NCI-H2107 treated with DMSO at 0.1 percent for 48 hours (cell line): ENCODE measurements around the gene UMODL1.

Experiments
- DNase-seq: peaks from one replicate; lab custom pipeline; 2025; ENCODE audit not compliant: unreplicated experiment; lab: John Stamatoyannopoulos, UW

The UMODL1 gene

GRCh38 chr21:42093186-42093585, 22.1 kb downstream of the UMODL1 start:
- no peak for DNase-seq

GRCh38 chr21:42093991-42094421, 22.9 kb downstream of the UMODL1 start:
- DNase-seq: no peak

- no peak for DNase-seq
Measured at GRCh38 chr21:42094811-42095210, 23.7 kb downstream of the UMODL1 start.

GRCh38 chr21:42095581-42095980, 24.5 kb downstream of the UMODL1 start:
- DNase-seq: no peak

GRCh38 chr21:42096566-42096965, 25.4 kb downstream of the UMODL1 start:
- no peak for DNase-seq

- no peak for DNase-seq
Measured at GRCh38 chr21:42097274-42097673, 26.2 kb downstream of the UMODL1 start.

- peak; percentile 52 for DNase-seq
Measured at GRCh38 chr21:42097860-42098454, 26.8 kb downstream of the UMODL1 start.

- no peak for DNase-seq
Measured at GRCh38 chr21:42098957-42099505, 27.9 kb downstream of the UMODL1 start.

- DNase-seq: no peak
Measured at GRCh38 chr21:42101246-42101645, 30.1 kb downstream of the UMODL1 start.

- DNase-seq: peak; percentile 41
Measured at GRCh38 chr21:42102076-42102475, 31.0 kb downstream of the UMODL1 start.

- no peak for DNase-seq
Measured at GRCh38 chr21:42102526-42102925, 31.4 kb downstream of the UMODL1 start.

- no peak for DNase-seq
Measured at GRCh38 chr21:42102991-42103390, 31.9 kb downstream of the UMODL1 start.

GRCh38 chr21:42103843-42104242, 32.7 kb downstream of the UMODL1 start:
- no peak for DNase-seq

GRCh38 chr21:42105476-42106315, 34.6 kb downstream of the UMODL1 start:
- no peak for DNase-seq

- no peak for DNase-seq
Measured at GRCh38 chr21:42106425-42106824, 35.3 kb downstream of the UMODL1 start.

GRCh38 chr21:42107177-42107880, 36.2 kb downstream of the UMODL1 start:
- DNase-seq: no peak

- DNase-seq: peak; percentile 60
Measured at GRCh38 chr21:42107881-42108553, 36.9 kb downstream of the UMODL1 start.

GRCh38 chr21:42108554-42109340, 37.6 kb downstream of the UMODL1 start:
- DNase-seq: no peak

GRCh38 chr21:42109473-42109872, 38.4 kb downstream of the UMODL1 start:
- no peak for DNase-seq

GRCh38 chr21:42109873-42110525, 38.9 kb downstream of the UMODL1 start:
- DNase-seq: no peak
